ENCODE results near the gene HK1.

The HK1 gene

DNA sequence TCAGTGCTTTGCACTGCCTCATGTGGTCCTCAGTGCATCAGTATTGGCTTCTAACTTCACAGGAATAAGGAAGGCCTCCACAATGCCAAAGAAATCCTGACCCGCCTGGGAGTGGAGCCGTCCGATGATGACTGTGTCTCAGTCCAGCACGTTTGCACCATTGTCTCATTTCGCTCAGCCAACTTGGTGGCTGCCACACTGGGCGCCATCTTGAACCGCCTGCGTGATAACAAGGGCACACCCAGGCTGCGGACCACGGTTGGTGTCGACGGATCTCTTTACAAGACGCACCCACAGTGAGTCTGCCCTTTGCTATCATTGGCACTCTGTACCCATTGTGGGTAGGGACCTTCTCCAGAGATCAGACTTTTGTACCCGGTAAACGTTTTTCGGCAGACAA, 101.5 kb downstream of the HK1 start:
- no peak for DNase-seq

DNA sequence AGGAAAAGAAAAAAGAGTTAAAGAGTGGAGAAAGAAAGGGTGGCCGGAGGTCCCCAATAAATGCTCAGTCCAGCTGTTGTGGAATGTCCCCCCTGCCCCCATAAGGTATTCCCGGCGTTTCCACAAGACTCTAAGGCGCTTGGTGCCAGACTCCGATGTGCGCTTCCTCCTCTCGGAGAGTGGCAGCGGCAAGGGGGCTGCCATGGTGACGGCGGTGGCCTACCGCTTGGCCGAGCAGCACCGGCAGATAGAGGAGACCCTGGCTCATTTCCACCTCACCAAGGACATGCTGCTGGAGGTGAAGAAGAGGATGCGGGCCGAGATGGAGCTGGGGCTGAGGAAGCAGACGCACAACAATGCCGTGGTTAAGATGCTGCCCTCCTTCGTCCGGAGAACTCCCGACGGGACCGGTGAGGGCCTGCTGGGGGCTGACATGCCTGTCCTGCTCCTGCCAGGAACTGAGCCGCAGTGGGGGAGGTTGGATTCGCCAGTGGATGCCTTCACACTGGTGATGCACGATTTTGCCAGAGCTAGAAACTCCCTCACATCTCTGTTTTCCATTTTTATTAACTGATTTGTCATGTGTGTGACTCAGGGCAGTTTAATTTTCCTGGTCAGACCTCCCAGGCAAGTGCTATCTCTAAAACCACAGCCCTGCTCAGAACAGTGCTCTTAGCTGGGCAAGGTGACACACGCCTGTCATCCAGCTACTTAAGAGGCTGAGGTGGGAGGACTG, 104.3 kb downstream of the HK1 start:
- no peak for DNase-seq

DNA sequence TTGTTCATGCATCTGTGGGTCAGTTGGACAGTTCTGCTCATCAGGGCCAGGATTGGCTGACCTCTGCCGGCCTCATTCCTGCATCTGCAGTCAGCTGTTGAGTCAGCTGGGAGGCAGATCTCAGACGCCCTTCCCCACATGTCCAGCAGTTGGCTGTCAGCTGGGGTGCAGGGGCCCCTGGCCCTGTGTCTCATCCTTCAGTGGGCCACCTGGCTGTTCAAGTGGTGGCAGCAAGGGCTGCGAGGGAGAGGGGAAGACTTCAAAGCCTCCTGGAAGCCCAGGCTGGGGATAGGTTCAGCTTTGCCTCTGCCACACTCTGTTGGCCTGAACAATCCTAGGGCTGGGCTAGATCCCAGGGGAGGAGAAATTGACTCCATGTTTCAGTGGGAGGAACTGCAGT, 105.3 kb downstream of the HK1 start:
- no peak for DNase-seq

DNA sequence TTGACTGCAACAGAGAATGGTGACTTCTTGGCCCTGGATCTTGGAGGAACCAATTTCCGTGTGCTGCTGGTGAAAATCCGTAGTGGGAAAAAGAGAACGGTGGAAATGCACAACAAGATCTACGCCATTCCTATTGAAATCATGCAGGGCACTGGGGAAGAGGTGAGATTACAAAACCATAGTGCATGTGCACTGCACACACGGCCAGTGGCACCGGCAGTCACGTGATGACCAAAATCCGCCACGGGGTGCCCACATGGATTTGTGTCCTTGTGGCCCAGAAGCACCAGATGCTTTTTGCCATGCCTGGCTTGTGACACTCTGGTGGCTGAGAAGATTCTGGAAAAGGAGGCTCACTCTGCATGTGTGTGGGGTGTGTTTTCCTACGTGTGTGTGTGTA, 106.0 kb downstream of the HK1 start:
- DNase-seq, result no peak

DNA sequence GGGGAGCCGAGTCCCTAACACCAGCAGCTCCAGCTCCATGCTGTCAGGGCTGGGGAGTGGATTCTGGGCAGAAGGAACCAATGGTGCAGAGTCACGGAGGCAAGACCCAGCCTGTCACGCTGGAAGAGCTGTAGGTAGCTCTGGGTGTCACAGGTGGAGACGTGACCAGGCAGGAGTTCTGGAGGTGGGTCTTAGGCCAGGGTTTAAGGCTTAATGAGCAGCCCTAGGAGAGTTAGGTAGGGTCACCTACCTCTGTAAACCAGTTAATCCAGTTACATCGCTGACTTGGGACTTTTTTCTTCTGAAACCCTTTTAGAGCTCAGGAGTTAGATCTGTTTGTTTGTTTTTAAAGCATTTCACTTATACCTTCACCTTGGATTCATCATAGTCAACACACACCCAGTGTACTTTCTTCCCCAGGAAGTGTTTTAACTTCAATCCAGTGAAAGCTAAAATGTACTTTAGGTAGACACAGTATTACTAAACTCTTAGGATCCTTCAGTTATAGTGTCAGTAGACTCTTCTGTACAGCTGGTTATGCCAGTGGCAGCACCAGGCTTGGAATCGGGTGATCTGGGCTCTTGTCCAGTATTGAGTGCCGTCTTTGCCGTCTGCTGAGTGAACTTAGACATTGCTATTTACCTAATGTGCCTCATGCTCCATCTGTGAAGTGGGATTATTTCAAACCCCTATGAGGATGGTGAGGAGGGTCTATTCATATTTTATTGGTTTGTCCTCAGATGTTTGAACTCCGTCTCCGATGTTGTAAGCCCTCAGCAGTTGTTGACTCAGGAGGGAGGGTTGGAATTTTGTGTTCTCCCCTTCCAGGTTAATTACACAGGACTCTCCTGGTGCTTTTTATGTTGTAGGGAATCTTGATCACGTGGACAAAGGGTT, 107.4 kb downstream of the HK1 start:
- DNase-seq, result no peak

DNA sequence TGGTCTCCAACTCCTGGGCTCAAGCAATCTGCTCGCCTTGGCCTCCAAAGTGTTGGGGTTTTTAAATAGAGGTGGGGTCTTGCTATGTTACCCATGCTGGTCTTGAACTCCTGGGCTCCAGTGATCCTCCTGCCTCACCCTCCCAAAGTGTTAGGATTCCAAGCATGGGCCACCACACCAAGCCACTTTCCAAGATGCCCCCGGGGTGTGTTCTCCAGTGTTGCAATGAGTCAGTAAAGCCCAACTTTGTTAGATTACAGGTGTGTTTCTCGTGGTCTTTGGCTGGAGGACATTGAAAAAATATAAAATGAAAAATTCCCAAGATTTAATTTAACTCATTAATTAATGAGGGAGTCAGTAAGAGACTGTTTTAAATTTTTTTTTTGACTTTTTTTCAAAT, 109.2 kb downstream of the HK1 start:
- DNase-seq, result no peak

DNA sequence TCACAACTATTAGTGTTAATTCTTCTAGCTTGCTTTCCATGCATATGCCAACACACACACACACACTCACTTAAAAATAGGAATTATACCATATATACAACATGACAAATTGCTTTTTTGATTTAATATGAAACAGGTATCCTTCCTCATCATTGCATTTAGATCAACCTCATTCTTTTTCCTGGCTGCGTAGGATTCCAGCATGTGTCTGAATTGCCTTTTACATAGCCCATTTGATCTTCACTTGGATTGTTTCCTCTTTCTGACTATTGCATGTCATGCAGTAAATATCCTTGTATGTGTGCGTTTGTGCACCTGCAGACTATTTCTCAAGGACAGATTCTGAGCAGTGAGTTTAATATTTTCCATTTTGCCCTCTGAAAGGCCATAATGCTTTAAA, 110.2 kb downstream of the HK1 start:
- DNase-seq, result no peak

DNA sequence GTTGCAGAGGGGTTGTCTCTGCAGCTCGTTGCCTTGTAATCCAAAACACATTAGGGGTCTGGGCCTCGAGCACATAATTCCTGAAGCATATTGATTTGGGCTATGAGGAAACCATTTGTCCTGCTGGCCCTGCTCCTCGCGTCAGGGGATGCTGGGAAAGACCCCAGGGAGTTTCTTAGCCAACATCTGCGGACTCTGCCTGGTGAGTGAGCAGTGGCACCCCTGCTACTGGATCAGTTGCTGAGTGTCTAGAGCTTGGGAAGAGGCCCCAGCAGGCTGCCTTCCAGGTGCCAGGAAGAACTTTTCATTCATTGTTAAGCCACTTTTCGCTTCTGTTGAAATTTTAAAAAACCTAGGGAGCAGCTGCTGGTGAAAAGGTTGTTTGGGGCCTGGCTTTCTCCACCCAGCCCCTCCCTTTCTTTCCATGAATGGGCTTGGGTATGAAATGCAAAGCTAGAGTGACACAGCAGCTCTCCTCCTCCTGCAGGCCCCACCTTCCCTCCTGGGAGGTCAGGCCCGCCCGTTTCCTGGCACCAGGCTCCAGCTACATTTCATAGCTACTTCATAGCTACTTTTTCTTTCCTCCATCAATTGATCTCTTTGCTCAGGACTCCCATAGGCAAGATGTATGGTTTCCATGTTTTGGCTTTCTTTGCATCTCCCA, 111.7 kb downstream of the HK1 start:
- no peak for DNase-seq

DNA sequence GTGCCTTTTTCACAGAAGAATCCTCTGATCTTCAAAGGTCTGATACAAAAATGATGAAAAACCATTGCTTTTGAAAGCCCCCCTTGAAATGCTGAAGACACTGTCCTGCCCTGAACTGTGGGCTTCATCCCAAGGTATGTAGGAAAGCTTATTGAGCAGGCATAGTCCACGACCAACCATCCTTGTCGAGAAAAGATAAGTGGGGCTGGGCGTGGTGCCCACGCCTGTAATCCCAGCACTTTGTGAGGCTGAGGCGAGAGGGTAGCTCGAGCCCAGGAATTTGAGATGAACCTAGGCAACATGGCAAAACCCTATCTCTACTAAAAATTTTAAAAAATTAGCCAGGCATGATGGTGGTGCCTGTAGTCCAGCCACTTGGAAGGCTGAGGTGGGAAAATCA, 112.9 kb downstream of the HK1 start:
- DNase-seq, result no peak

DNA sequence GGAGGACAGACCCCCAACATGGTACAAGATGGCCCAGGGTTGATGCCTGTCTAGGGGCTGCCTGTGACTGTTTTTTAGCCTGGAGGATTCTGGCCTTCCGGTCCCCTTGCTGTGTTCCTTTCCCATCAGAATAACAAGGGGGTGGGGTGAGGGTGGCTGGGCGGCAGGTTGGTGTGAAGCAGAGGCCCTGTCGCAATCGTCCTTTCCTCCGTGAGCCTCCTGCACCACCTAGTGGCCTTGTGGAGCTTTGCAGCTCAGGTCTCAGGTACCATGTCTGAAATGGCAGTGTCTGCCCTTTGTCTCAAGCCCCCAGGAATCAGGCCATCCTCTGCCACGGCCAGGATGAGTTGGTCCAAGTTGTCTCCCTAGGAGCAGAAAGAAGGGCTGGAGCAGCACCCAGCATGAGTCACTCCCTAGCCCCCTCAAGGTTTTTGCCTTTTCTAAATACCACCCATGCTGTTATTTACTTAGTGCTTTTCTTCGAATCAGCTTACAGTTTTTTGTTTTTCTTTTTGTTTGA, 114.2 kb downstream of the HK1 start:
- peak; percentile 81 for DNase-seq

DNA sequence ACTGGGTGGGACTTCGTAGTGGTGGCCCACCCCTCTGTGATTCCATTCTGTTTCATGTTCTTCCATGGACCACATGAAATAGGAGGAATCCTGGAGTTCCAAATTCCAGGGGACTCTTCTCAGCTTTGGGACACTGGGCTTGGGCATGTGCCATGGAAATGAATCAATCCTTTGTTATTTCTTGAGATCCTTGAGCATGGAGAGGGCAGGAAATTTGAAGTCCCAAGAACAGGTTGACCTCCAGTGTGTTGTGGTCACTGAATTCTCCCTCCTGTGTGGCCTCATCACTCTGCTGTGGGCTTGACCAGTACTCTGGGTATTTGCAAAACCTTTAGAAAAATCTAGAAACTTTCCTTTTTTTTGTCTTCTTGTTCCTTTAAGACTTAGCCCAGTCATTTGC, 115.7 kb downstream of the HK1 start:
- no peak for DNase-seq

DNA sequence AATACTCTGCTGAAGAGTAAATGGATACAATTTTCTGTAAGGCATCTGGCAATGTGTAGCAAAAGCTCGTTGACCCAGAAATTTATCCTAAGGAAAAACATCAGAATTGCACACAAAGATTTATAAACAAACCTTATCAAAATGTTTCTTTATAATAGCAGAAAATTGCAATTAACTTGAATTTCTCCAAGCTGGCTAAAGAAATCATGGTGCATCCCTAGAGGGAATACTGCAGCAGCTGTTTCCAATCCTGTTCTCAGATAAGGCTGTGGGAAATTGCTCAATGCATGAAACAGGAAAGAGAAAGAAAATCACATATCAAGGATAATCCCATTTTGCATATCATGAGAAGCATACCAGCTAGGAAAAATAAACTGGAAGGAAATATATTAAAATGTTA, 119.7 kb downstream of the HK1 start:
- no peak for DNase-seq

DNA sequence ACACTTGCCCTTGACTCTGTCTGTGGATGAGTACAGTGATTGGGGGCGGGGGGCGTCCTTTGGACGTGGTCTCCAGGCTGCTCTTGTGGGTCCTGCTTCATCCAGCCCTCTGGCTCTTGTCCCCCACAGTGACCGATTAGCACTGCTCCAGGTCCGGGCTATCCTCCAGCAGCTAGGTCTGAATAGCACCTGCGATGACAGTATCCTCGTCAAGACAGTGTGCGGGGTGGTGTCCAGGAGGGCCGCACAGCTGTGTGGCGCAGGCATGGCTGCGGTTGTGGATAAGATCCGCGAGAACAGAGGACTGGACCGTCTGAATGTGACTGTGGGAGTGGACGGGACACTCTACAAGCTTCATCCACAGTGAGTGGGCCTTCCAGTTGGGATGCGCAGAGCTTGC, 120.2 kb downstream of the HK1 start:
- no peak for DNase-seq

DNA sequence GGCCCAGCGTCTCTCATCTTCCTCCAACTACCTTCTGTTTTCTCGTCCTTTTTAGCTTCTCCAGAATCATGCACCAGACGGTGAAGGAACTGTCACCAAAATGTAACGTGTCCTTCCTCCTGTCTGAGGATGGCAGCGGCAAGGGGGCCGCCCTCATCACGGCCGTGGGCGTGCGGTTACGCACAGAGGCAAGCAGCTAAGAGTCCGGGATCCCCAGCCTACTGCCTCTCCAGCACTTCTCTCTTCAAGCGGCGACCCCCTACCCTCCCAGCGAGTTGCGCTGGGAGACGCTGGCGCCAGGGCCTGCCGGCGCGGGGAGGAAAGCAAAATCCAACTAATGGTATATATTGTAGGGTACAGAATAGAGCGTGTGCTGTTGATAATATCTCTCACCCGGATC, 122.6 kb downstream of the HK1 start:
- DNase-seq, result no peak

DNA sequence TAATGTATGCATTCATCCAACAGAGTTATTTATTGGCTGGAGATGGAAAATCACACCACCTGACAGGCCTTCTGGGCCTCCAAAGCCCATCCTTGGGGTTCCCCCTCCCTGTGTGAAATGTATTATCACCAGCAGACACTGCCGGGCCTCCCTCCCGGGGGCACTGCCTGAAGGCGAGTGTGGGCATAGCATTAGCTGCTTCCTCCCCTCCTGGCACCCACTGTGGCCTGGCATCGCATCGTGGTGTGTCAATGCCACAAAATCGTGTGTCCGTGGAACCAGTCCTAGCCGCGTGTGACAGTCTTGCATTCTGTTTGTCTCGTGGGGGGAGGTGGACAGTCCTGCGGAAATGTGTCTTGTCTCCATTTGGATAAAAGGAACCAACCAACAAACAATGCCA, 123.1 kb downstream of the HK1 start:
- no peak for DNase-seq

DNA sequence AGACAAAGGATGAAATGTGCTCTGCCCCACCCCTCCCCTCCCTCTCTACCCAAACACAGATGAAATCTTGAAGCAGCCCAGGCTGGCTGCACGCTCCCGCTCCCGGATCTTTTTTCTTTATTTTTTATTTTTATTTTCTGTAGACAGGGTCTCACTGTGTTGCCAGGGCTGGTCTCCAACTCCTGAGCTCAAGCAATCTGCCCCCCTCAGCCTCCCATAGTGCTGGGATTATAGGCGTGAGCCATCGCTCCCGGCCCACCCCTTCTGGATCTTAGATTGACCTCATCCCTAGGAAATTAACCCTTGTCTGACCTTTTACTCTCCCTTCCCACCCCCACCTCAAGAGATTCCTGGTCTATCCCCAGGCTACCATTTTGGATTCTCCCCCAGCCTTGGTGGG, 124.1 kb downstream of the HK1 start:
- DNase-seq, result no peak

DNA sequence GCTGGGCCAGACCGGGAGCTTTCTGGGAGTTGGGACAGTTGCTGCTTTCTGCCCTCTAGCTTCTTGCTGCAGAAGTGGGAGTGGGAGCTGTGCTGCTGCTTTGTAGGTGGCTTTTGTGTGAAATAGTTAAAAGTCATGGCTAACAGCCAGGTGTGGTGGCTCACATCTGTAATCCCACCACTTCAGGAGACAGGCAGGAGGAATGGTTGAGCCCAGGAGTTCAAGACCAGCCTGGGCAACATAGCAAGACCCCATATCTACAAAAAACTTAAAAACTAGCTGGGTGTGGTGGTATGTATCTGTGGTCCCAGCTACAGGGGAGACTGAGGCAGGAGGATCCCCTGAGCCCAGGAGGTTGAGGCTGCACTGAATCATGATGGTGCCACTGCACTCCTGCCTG, 124.8 kb downstream of the HK1 start:
- no peak for DNase-seq

DNA sequence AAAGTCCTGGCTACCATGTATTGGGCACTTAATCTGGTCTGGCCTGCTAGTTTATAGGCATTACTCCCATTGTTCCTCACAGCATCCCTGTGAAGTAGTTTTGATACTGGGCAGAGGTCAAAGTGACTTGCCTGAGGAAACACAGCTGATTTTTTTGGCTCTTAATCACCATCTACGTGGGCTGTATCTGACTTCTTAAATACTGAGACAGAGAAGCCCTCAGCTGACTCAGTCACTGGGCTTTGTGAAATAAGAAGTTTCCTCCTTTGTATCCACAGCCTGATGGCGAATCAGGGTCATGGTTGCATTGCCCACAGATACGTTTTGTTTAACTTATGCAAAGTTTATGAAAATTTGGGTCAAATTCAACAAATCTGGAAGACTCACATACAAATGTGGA, 125.2 kb downstream of the HK1 start:
- DNase-seq, result no peak

DNA sequence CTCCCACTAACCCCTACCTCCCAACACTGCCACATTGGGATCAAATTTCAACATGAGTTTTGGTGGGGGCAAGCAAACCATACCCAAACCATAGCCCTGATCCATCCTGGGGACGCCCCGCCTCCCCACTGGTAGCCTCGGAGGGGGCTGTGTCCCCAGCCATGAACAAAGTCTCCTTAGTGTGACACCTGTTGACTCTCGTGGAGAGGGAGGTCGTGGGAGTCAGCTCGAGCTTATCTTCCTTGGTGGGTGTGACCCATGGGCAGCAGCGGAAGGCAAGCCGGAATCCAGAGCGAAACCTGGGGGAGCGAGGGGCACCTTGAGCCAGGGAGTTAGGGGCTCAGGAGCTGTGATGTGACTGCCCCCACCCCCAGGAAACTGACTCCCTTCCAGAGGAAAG, 126.5 kb downstream of the HK1 start:
- DNase-seq, result no peak

DNA sequence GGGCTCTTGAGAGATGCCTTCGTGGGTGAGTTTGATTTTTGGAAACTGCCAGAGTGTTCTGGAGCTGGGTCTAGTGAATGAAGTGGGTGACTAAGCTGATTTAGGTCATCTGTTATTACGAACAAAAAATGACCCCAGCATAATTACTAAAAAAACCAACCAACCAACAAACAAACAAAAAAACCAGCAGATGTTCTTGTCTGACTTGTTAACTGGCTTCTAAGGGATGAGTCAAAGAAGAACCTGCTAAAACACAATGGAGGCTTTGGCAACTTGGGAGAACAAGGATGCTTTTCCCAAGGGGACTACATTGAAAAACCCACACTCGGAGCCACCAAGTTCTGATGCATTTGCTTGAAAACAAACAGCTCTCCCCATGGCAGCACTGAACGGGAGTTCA, 126.9 kb downstream of the HK1 start:
- DNase-seq, result no peak

DNA sequence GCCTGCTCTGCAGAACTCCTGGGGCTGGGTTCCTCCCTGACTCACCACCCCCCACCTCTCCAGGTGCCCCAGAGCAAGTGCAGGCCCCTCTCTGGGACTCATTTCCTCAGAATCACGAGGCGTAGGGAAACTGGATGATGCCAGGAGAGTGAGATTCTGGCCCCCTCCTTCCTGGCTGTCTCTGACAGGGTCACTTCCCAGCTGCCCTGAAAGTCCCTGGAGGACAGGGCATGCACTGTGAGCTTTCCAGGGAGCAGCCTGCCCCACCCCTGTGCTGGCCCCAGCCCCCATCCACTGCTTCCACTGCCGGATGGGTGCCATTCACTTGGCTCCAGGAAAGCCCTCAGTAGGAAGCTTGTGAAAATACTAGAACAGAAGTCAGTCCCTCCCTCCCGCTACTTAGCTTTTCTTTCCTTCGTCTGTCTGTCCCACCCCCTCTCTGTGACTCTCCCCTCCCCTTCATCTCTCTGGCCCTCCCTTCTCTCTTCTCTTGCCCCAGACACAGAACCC, 128.1 kb downstream of the HK1 start:
- no peak for DNase-seq

DNA sequence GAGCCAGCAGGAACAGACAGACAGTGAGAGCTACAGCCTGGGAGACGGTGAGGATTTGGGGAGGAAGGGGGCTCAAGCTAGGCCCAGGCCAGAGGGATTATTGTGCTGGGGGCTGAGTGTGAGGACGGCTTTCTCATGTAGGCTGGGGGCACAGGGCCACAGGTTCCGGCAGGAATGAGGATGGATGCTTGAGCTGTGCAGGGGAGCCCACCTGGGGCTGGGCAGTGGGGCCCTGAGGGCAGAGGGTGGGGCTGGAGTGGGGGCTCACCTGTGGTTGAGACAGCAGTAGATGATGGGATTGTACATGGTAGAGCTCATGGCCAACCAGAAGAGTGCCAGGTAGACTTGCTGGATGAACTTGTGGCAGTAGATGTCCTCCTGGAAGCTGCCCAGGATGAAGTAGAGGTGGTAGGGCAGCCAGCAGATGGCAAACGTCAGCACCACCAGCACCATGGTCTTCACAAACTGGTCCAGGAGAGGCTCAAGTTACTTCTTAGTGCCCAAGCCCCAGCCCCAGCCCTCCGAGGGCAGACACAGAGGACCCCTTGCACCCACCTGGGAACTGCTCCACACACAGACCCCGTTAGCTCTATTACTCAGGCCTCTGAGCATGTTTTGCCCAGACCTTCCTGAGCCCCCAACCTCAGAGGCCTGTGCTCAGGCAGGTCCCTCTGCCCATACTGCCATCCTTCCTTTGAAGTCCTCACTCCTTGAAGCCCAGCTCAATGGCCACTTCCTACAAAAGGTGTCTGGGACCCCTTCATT, 128.7 kb downstream of the HK1 start:
- no peak for DNase-seq
